Measurements from ENCODE around the gene MYRFL. TPM values are rescaled to one million over a fixed set of nuclear protein-coding genes. Genes with fewer than 3 reads are reported as not detected.
A peak's percentile ranks its signal among the peaks of the same experiment; 100 is the strongest.

MYRFL gene
- total RNA-seq, 1 donor from 2014 or later = 0.43 TPM

DNA sequence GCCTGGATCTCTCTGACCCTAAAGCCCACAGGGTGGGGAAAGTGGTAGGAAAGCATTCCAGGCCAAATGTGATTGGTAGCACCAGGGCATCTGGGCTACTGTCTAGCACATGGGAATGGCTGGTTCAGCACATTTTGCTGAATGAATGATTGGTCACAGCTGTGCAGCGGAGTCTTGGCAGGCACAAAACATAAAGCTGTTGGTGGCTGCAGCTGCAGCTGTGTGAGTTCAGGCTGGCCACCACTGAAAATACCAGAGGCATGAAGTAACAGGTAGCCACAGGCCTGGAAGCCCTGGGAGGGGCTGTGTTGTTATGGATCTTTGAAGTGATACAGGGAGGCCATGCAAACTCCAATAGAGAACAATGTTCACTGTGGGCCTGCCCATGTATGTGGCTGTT is 72.7 kb downstream of the MYRFL start:
- H3K9me3 Mint-ChIP-seq = no peaks in the 10 kb centered on the region
- TF ChIP-seq, protein P1, sequence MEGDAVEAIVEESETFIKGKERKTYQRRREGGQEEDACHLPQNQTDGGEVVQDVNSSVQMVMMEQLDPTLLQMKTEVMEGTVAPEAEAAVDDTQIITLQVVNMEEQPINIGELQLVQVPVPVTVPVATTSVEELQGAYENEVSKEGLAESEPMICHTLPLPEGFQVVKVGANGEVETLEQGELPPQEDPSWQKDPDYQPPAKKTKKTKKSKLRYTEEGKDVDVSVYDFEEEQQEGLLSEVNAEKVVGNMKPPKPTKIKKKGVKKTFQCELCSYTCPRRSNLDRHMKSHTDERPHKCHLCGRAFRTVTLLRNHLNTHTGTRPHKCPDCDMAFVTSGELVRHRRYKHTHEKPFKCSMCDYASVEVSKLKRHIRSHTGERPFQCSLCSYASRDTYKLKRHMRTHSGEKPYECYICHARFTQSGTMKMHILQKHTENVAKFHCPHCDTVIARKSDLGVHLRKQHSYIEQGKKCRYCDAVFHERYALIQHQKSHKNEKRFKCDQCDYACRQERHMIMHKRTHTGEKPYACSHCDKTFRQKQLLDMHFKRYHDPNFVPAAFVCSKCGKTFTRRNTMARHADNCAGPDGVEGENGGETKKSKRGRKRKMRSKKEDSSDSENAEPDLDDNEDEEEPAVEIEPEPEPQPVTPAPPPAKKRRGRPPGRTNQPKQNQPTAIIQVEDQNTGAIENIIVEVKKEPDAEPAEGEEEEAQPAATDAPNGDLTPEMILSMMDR (conservative IDR thresholded peaks at IDR 0.05) = no peak
- no peaks in the 10 kb centered on the region for H3K27me3 Mint-ChIP-seq
- H3K36me3 Mint-ChIP-seq = no peaks in the 10 kb centered on the region
- H3K27ac Mint-ChIP-seq = peak overlapping the region; percentile 86
- no peak for DNase-seq (ENCODE audit: extremely low spot score, unreplicated experiment)
- peaks cover 31% of the 10 kb centered on the region for H3K4me1 Mint-ChIP-seq (ENCODE audit: unreplicated experiment)
- no peak overlapping the region for H3K4me3 Mint-ChIP-seq

DNA sequence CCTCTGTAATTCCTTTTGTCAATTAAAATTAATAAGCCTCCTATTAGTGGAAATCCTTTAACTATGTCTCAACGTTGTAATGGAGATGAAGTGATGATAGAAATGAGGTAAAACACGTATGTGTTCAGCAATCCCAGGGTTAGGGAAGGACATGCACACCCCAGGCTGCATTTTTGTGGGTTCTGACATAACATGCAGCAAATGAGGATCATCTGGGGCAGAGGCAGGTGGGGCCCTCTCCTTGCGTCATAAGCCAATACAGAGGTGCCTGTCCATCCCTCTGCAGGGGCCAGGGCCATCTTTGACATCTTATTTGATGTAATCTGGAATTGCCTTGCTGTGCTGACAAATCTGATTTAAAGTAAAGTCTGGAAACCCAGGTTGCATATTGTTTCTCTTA is 73.2 kb downstream of the MYRFL start:
- H3K4me3 Mint-ChIP-seq = no peak overlapping the region

DNA sequence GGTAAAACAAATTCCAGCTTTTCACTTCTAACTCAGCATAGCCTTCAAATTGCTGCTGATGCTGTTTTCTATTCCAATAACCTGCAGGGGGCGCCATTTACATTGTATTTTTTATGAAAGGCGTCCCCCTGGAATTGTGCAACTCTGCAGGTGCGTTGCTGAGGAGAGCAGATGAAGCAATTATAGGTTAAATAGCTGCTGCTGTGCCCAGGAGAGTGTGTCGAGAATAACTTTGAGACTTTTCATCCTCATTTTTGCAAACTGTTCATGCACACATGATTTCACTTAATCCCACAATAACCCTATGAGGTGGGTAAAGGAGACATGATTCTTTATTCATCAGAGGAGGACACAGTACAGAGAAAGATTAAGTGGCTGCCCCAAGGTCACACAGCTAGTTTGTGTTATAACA is 75.7 kb downstream of the MYRFL start:
- TF ChIP-seq, protein P1 (conservative IDR thresholded peaks at IDR 0.05) = peak; percentile 92
- Mint-ChIP-seq H3K27me3 (no peaks in the 10 kb centered on the region), H3K4me3 (peak overlapping the region; percentile 23), H3K4me1 (ENCODE audit: unreplicated experiment) (peaks cover 39% of the 10 kb centered on the region), H3K36me3 (no peaks in the 10 kb centered on the region), H3K9me3 (no peaks in the 10 kb centered on the region), H3K27ac (no peak overlapping the region)
- no peak for DNase-seq (ENCODE audit: extremely low spot score, unreplicated experiment)

More for the DNA sequence above, 73.2 kb downstream of the MYRFL start:
- Mint-ChIP-seq H3K27me3 (no peaks in the 10 kb centered on the region), H3K9me3 (no peaks in the 10 kb centered on the region), H3K36me3 (no peaks in the 10 kb centered on the region), H3K4me1 (ENCODE audit: unreplicated experiment) (peaks cover 31% of the 10 kb centered on the region), H3K27ac (peak overlapping the region; percentile 86)
- no peak for DNase-seq (ENCODE audit: extremely low spot score, unreplicated experiment)
- TF ChIP-seq, protein P1 (conservative IDR thresholded peaks at IDR 0.05) = no peak

DNA sequence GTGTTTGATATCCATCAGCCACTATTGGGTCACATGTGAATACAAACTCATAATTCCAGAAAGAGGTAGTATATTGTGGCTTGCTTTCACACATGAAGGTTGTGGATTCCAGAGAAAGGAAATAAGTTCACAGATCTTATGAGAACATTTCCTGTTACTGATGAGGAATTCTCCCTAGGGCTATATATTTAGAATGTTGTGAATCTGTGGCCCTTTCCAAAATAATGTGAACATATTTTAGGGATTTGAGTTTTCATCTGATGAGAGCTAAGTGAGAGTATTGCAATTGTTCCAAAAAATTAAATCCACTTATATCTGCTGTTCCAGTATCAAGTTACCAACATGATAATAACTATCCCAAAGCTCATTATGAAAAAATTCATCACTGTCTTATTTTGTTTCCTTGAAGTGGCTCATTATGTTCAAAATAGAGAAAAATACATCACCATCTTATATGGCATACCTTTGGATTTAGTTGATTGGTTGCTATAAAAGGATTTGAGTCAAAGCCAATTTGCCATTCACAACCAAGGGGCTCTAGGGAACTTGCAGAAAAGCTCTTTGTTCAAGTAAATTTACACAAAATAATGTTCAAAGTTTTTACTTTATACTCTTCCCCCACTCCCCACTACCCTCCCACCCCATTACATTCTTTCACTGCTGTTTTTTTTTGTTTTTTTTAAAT is 76.3 kb downstream of the MYRFL start:
- H3K27me3 Mint-ChIP-seq = no peaks in the 10 kb centered on the region
- H3K4me1 Mint-ChIP-seq (ENCODE audit: unreplicated experiment) = peaks cover 40% of the 10 kb centered on the region
- no peak for DNase-seq (ENCODE audit: extremely low spot score, unreplicated experiment)
- TF ChIP-seq, protein P1 (conservative IDR thresholded peaks at IDR 0.05) = no peak
- no peak overlapping the region for H3K4me3 Mint-ChIP-seq
- no peak overlapping the region for H3K27ac Mint-ChIP-seq
- no peaks in the 10 kb centered on the region for H3K9me3 Mint-ChIP-seq
- H3K36me3 Mint-ChIP-seq = no peaks in the 10 kb centered on the region

DNA sequence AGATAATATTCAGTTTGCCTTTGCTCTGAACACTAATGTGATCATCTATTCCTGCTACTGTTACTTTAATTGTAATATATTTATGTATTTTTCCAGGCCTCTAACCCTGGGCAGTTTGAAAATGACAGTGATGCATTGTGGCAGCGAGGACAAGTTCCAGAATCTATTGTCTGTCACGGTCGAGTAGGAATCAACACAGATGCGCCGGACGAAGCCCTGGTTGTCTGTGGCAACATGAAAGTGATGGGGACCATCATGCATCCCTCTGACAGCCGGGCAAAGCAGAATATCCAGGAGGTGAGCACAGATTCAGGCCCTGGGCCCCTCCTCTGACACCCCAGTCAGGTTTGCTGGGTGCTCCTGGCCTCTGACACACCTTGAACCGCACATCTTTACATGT is 78.5 kb downstream of the MYRFL start:
- Mint-ChIP-seq H3K36me3 (no peaks in the 10 kb centered on the region), H3K4me3 (no peak overlapping the region), H3K27ac (no peak overlapping the region), H3K4me1 (ENCODE audit: unreplicated experiment) (peaks cover 34% of the 10 kb centered on the region), H3K9me3 (no peaks in the 10 kb centered on the region), H3K27me3 (no peaks in the 10 kb centered on the region)
- DNase-seq (ENCODE audit: extremely low spot score, unreplicated experiment) = no peak
- TF ChIP-seq, protein P1 (conservative IDR thresholded peaks at IDR 0.05) = no peak

Measured in type B pancreatic cell (in vitro differentiated cells).